OCI-LY1 (cell line): ENCODE data around the gene ULK4.

Experiments
- H2AFZ ChIP-seq: fragments of 200-600 bp; sonication (generic), shearing (Covaris generic); 2 replicates; pipeline ENCODE4 v1.6.0; 2014; ENCODE audit warnings: antibody characterized with exemption, mild to moderate bottlenecking, low read length
- H3F3A ChIP-seq: fragments of 200-600 bp; sonication (generic), shearing (Covaris generic); 2 replicates; pipeline ENCODE4 v1.6.0; 2014; ENCODE audit warnings: mild to moderate bottlenecking, antibody characterized with exemption, low read length, moderate library complexity; ENCODE audit not compliant: insufficient read depth
- H3K27ac ChIP-seq: fragments of 200-600 bp; sonication (generic); 2 replicates; pipeline ENCODE4 v1.5.1; 2014; ENCODE audit warnings: low read length, mixed run types, mild to moderate bottlenecking, low read depth; ENCODE audit not compliant: poor library complexity, severe bottlenecking
- H3K27me3 ChIP-seq: fragments of 200-600 bp; sonication (generic); 2 replicates; pipeline ENCODE4 v1.6.0; 2014; ENCODE audit warnings: antibody characterized with exemption, mild to moderate bottlenecking, low read length, moderate library complexity; ENCODE audit not compliant: insufficient read depth
- H3K36me3 ChIP-seq: fragments of 200-600 bp; sonication (generic); 2 replicates; pipeline ENCODE4 v1.6.1; 2014; ENCODE audit warnings: mild to moderate bottlenecking, antibody characterized with exemption, low read length, moderate library complexity, mixed read lengths; ENCODE audit not compliant: insufficient read depth
- H3K4me1 ChIP-seq: fragments of 200-600 bp; sonication (generic); 2 replicates; pipeline ENCODE4 v1.5.1; 2014; ENCODE audit warnings: mild to moderate bottlenecking, low read length, moderate library complexity; ENCODE audit not compliant: insufficient read depth, severe bottlenecking
- H3K4me2 ChIP-seq: fragments of 200-600 bp; sonication (generic), shearing (Covaris generic); 2 replicates; pipeline ENCODE4 v1.6.1; 2014; ENCODE audit warnings: low read length
- H3K4me3 ChIP-seq: fragments of 200-600 bp; sonication (generic); 2 replicates; pipeline ENCODE4 v1.5.1; 2014; ENCODE audit warnings: low read length, low read depth, mild to moderate bottlenecking, mixed read lengths; ENCODE audit not compliant: poor library complexity, severe bottlenecking
- H3K79me2 ChIP-seq: fragments of 200-600 bp; shearing (Covaris generic); 2 replicates; pipeline ENCODE4 v1.6.1; 2016; ENCODE audit warnings: mixed run types, low read length, mixed read lengths; ENCODE audit not compliant: insufficient read depth
- H3K9ac ChIP-seq: fragments of 200-600 bp; sonication (generic), shearing (Covaris generic); 2 replicates; pipeline ENCODE4 v1.6.1; 2014; ENCODE audit warnings: mild to moderate bottlenecking, low read length, mixed read lengths
- H3K9me2 ChIP-seq: fragments of 200-600 bp; sonication (generic), shearing (Covaris generic); 2 replicates; pipeline ENCODE4 v1.6.1; 2014; ENCODE audit warnings: low read depth, mild to moderate bottlenecking, low read length, mixed read lengths
- H3K9me3 ChIP-seq: fragments of 200-600 bp; shearing (Covaris generic); 2 replicates; pipeline ENCODE4 v1.6.1; 2014; ENCODE audit warnings: low read length, mixed read lengths
- H4K20me1 ChIP-seq: fragments of 200-600 bp; sonication (generic), shearing (Covaris generic); 2 replicates; pipeline ENCODE4 v1.6.0; 2016; ENCODE audit warnings: mild to moderate bottlenecking, low read length; ENCODE audit not compliant: insufficient read depth
- EZH2 ChIP-seq: fragments of 200-600 bp; sonication (generic), shearing (Covaris generic); IDR thresholded peaks from 2 replicates; pipeline ENCODE4 v1.8.0; 2017; ENCODE audit warnings: borderline replicate concordance, mixed run types, mild to moderate bottlenecking, antibody characterized with exemption, low read length, moderate library complexity, mixed read lengths
- TF ChIP-seq, protein P1 (sequence below): fragments of 200-600 bp; sonication (generic), shearing (Covaris generic); IDR thresholded peaks from 2 replicates; pipeline ENCODE4 v1.5.1; 2017; ENCODE audit warnings: mild to moderate bottlenecking, antibody characterized with exemption, low read length, moderate library complexity, mixed read lengths

ULK4 gene

GRCh38 chr3:41258239-41258800 lies 703.6 kb downstream of the ULK4 start:
- no peaks in the 10 kb centered on the region for H3K36me3 ChIP-seq
- no peaks in the 10 kb centered on the region for H4K20me1 ChIP-seq
- no peak overlapping the region for H3K27ac ChIP-seq
- H3K4me2 ChIP-seq = no peak overlapping the region
- no peaks in the 10 kb centered on the region for H3K9me2 ChIP-seq
- H3K9me3 ChIP-seq = no peaks in the 10 kb centered on the region
- no peaks in the 10 kb centered on the region for H3F3A ChIP-seq
- no peak overlapping the region for H3K9ac ChIP-seq
- no peaks in the 10 kb centered on the region for H3K27me3 ChIP-seq
- TF ChIP-seq, protein P1, sequence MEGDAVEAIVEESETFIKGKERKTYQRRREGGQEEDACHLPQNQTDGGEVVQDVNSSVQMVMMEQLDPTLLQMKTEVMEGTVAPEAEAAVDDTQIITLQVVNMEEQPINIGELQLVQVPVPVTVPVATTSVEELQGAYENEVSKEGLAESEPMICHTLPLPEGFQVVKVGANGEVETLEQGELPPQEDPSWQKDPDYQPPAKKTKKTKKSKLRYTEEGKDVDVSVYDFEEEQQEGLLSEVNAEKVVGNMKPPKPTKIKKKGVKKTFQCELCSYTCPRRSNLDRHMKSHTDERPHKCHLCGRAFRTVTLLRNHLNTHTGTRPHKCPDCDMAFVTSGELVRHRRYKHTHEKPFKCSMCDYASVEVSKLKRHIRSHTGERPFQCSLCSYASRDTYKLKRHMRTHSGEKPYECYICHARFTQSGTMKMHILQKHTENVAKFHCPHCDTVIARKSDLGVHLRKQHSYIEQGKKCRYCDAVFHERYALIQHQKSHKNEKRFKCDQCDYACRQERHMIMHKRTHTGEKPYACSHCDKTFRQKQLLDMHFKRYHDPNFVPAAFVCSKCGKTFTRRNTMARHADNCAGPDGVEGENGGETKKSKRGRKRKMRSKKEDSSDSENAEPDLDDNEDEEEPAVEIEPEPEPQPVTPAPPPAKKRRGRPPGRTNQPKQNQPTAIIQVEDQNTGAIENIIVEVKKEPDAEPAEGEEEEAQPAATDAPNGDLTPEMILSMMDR = no peak
- no peak for TF ChIP-seq EZH2
- H2AFZ ChIP-seq = no peak overlapping the region
- H3K4me3 ChIP-seq = no peak overlapping the region
- no peaks in the 10 kb centered on the region for H3K4me1 ChIP-seq
- H3K79me2 ChIP-seq = no peaks in the 10 kb centered on the region

DNA sequence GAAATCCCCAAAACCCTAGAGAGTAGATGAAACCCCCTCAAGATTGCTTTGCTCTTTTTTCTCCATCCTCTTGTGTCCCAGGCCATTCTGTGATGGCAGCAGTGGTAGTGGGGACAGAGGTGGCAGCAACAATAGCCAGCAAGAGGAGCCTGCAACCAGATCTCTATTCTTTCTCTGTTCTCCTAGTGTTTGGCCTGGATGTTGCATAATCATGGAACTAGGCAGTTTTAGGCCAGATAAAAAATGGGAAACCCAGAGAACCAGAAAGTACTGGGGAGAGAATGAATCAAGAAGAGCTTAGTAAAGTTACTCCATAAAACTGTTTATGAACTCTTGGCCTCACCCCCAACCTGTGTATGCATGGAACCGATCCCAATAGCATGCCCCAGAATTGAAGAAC lies 710.3 kb downstream of the ULK4 start:
- TF ChIP-seq, protein P1 = no peak
- TF ChIP-seq EZH2 = no peak
- Histone ChIP-seq H3K4me3 (no peak overlapping the region), H4K20me1 (no peaks in the 10 kb centered on the region), H3K9ac (no peak overlapping the region), H3K27me3 (no peaks in the 10 kb centered on the region), H3K79me2 (no peaks in the 10 kb centered on the region), H3K9me3 (no peaks in the 10 kb centered on the region), H3K36me3 (no peaks in the 10 kb centered on the region), H3K4me2 (no peak overlapping the region), H3K27ac (no peak overlapping the region), H3F3A (no peaks in the 10 kb centered on the region), H2AFZ (no peak overlapping the region), H3K4me1 (no peaks in the 10 kb centered on the region), H3K9me2 (no peaks in the 10 kb centered on the region)

GRCh38 chr3:41250825-41251224 lies 711.1 kb downstream of the ULK4 start:
- TF ChIP-seq, protein P1 = no peak
- no peak for TF ChIP-seq EZH2
- H3K27ac ChIP-seq = no peak overlapping the region
- no peaks in the 10 kb centered on the region for H3K27me3 ChIP-seq

More at GRCh38 chr3:41250825-41251224, 711.1 kb downstream of the ULK4 start:
- no peak overlapping the region for H3K9ac ChIP-seq
- H3K4me1 ChIP-seq = no peaks in the 10 kb centered on the region
- no peaks in the 10 kb centered on the region for H3K9me3 ChIP-seq
- H3K79me2 ChIP-seq = no peaks in the 10 kb centered on the region
- H3K4me3 ChIP-seq = no peak overlapping the region
- no peaks in the 10 kb centered on the region for H3K36me3 ChIP-seq
- H3K9me2 ChIP-seq = no peaks in the 10 kb centered on the region
- H3F3A ChIP-seq = no peaks in the 10 kb centered on the region
- H4K20me1 ChIP-seq = no peaks in the 10 kb centered on the region
- no peak overlapping the region for H2AFZ ChIP-seq
- H3K4me2 ChIP-seq = no peak overlapping the region
